ENCODE data around the gene CDK5RAP1.

The CDK5RAP1 gene

DNA sequence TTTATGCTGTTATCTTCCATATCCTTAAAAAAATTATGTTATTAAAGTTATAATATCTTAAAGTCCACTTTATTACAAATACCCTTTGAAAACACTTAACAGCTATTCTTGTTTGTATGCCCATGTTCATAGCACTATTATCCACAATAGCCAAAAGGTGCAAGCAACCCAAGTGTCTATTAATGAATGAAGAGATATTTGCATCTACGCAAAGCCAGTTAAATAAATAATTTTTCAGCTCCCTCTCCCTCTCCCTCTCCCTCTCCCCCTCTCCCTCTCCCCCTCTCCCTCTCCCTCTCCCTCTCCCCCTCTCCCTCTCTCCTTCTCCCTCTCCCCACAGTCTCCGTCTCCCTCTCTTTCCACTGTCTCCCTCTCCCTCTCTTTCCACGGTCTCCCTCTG, 13.1 kb downstream of the CDK5RAP1 start:
- TF ChIP-seq EZH2phosphoT487 (IDR thresholded peaks at IDR 0.05; ENCODE audit: low read depth) = no peak
- TF ChIP-seq, protein P1, sequence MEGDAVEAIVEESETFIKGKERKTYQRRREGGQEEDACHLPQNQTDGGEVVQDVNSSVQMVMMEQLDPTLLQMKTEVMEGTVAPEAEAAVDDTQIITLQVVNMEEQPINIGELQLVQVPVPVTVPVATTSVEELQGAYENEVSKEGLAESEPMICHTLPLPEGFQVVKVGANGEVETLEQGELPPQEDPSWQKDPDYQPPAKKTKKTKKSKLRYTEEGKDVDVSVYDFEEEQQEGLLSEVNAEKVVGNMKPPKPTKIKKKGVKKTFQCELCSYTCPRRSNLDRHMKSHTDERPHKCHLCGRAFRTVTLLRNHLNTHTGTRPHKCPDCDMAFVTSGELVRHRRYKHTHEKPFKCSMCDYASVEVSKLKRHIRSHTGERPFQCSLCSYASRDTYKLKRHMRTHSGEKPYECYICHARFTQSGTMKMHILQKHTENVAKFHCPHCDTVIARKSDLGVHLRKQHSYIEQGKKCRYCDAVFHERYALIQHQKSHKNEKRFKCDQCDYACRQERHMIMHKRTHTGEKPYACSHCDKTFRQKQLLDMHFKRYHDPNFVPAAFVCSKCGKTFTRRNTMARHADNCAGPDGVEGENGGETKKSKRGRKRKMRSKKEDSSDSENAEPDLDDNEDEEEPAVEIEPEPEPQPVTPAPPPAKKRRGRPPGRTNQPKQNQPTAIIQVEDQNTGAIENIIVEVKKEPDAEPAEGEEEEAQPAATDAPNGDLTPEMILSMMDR (IDR thresholded peaks at IDR 0.05; ENCODE audit: low read depth, low read length) = no peak
- H4K20me1 ChIP-seq (ENCODE audit: insufficient read depth, low read length) = no peaks in the 10 kb centered on the region
- no peak overlapping the region for H3K4me2 ChIP-seq (ENCODE audit: low read length)
- no peak overlapping the region for H3K27ac ChIP-seq (ENCODE audit: low read length)
- H3K4me3 ChIP-seq (ENCODE audit: low read length) = no peak overlapping the region
- H3K4me1 ChIP-seq (ENCODE audit: low read length) = no peaks in the 10 kb centered on the region
- no peaks in the 10 kb centered on the region for H3K9me3 ChIP-seq (ENCODE audit: insufficient read depth, low read length)
- peaks cover 46% of the 10 kb centered on the region for H3K36me3 ChIP-seq (replicated peaks; ENCODE audit: low read depth, low read length)
- H3K9ac ChIP-seq (ENCODE audit: low read length) = no peak overlapping the region
- no peaks in the 10 kb centered on the region for H3K27me3 ChIP-seq (ENCODE audit: low read depth, low read length)
- H2AFZ ChIP-seq (ENCODE audit: low read depth, low read length) = no peak overlapping the region
- H3K79me2 ChIP-seq (ENCODE audit: low read length) = no peaks in the 10 kb centered on the region

GRCh38 chr20:33387177-33387576, 14.1 kb downstream of the CDK5RAP1 start:
- Histone ChIP-seq H3K4me2 (ENCODE audit: low read length) (no peak overlapping the region), H4K20me1 (ENCODE audit: insufficient read depth, low read length) (no peaks in the 10 kb centered on the region), H3K36me3 (replicated peaks; ENCODE audit: low read depth, low read length) (peaks cover 44% of the 10 kb centered on the region), H3K9me3 (ENCODE audit: insufficient read depth, low read length) (no peaks in the 10 kb centered on the region), H3K4me3 (ENCODE audit: low read length) (no peak overlapping the region), H3K4me1 (ENCODE audit: low read length) (no peaks in the 10 kb centered on the region), H2AFZ (ENCODE audit: low read depth, low read length) (no peak overlapping the region), H3K79me2 (ENCODE audit: low read length) (no peaks in the 10 kb centered on the region), H3K9ac (ENCODE audit: low read length) (no peak overlapping the region), H3K27me3 (ENCODE audit: low read depth, low read length) (no peaks in the 10 kb centered on the region), H3K27ac (ENCODE audit: low read length) (no peak overlapping the region)
- TF ChIP-seq, protein P1 (IDR thresholded peaks at IDR 0.05; ENCODE audit: low read depth, low read length) = no peak
- no peak for TF ChIP-seq EZH2phosphoT487 (IDR thresholded peaks at IDR 0.05; ENCODE audit: low read depth)

- Histone ChIP-seq H3K27ac (ENCODE audit: low read length) (no peak overlapping the region), H4K20me1 (ENCODE audit: insufficient read depth, low read length) (no peaks in the 10 kb centered on the region), H3K27me3 (ENCODE audit: low read depth, low read length) (no peaks in the 10 kb centered on the region), H3K4me3 (ENCODE audit: low read length) (no peak overlapping the region), H3K9ac (ENCODE audit: low read length) (no peak overlapping the region), H3K4me2 (ENCODE audit: low read length) (no peak overlapping the region), H3K9me3 (ENCODE audit: insufficient read depth, low read length) (no peaks in the 10 kb centered on the region), H2AFZ (ENCODE audit: low read depth, low read length) (no peak overlapping the region), H3K79me2 (ENCODE audit: low read length) (no peaks in the 10 kb centered on the region), H3K36me3 (replicated peaks; ENCODE audit: low read depth, low read length) (peaks cover 44% of the 10 kb centered on the region), H3K4me1 (ENCODE audit: low read length) (no peaks in the 10 kb centered on the region)
- TF ChIP-seq, protein P1 (IDR thresholded peaks at IDR 0.05; ENCODE audit: low read depth, low read length) = no peak
- no peak for TF ChIP-seq EZH2phosphoT487 (IDR thresholded peaks at IDR 0.05; ENCODE audit: low read depth)
These were observed 14.6 kb downstream of the CDK5RAP1 start for GRCh38 chr20:33386673-33387072.

DNA sequence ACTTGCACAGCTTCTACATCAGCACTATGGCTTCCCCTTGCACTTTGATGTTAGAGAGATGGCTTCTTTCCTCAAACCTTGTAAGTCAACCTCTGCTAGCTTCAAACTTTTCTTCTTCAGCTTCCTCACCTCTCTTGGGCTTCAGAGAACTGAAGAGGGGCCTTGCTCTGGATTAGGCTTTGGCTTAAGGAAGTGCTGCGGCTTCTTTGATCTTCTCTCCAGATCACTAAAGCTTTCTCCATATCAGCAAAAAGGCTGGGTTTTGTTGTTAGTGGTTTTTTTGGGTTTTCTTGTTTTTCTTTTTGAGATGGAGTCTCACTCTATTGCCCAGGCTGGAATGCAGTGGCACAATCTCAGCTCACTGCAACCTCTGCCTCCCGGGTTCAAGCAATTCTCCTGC, 24.0 kb downstream of the CDK5RAP1 start:
- no peaks in the 10 kb centered on the region for H3K9me3 ChIP-seq (ENCODE audit: insufficient read depth, low read length)
- no peak overlapping the region for H3K9ac ChIP-seq (ENCODE audit: low read length)
- H3K27me3 ChIP-seq (ENCODE audit: low read depth, low read length) = no peaks in the 10 kb centered on the region
- H4K20me1 ChIP-seq (ENCODE audit: insufficient read depth, low read length) = no peaks in the 10 kb centered on the region
- no peaks in the 10 kb centered on the region for H3K79me2 ChIP-seq (ENCODE audit: low read length)
- no peak overlapping the region for H2AFZ ChIP-seq (ENCODE audit: low read depth, low read length)
- TF ChIP-seq EZH2phosphoT487 (IDR thresholded peaks at IDR 0.05; ENCODE audit: low read depth) = no peak
- TF ChIP-seq, protein P1 (IDR thresholded peaks at IDR 0.05; ENCODE audit: low read depth, low read length) = no peak
- no peak overlapping the region for H3K4me3 ChIP-seq (ENCODE audit: low read length)
- no peak overlapping the region for H3K4me2 ChIP-seq (ENCODE audit: low read length)
- peaks cover 46% of the 10 kb centered on the region for H3K36me3 ChIP-seq (replicated peaks; ENCODE audit: low read depth, low read length)
- H3K27ac ChIP-seq (ENCODE audit: low read length) = no peak overlapping the region
- no peaks in the 10 kb centered on the region for H3K4me1 ChIP-seq (ENCODE audit: low read length)

All from OCI-LY3 (cell line).